Esophagus squamous epithelium (tissue), 5 donors: ENCODE data around the gene IARS2. TPM values are rescaled to one million over a fixed set of nuclear protein-coding genes. Genes with fewer than 3 reads are reported as not detected.
"Not testable (repeated sequence)": the region's sequence is repeated elsewhere in the genome, so short reads cannot be mapped to it uniquely, and the experiment has no call there.

Source experiments
- DNase-seq: peaks from one replicate; lab custom pipeline; 2025; lab: John Stamatoyannopoulos, UW
- H3K27ac ChIP-seq, 4 donors: fragments of 200-600 bp; sonication (generic); one replicate each; pipeline ENCODE4 v1.5.1; 2016 to 2019; ENCODE audit warnings: mild to moderate bottlenecking in 1 of 4
- H3K27me3 ChIP-seq, 4 donors: fragments of 200-600 bp; sonication (generic); 1 replicate in 3 of 4; 2 replicates in 1 of 4; pipeline versions ENCODE4 v1.5.1 to v1.6.0; 2017 to 2021; ENCODE audit warnings: antibody characterized with exemption in 1 of 4
- H3K36me3 ChIP-seq, 3 donors: fragments of 200-600 bp; sonication (generic); one replicate each; pipeline ENCODE4 v1.5.1; 2016 to 2019
- H3K4me1 ChIP-seq, 3 donors: fragments of 200-600 bp; sonication (generic); one replicate each; pipeline ENCODE4 v1.5.1; 2017 to 2019
- H3K4me3 ChIP-seq, 4 donors: fragments of 200-600 bp; sonication (generic); 1 replicate in 3 of 4; 2 replicates in 1 of 4; pipeline ENCODE4 v1.5.1; 2016 to 2019; ENCODE audit warnings: mild to moderate bottlenecking in 2 of 4, moderate library complexity in 1 of 4
- H3K9me3 ChIP-seq, 3 donors: fragments of 200-600 bp; sonication (generic); one replicate each; pipeline ENCODE4 v1.5.1; 2016 to 2019
- CTCF ChIP-seq, 6 experiments: fragments of 450-650 bp in 4 of 6; fragments of 200-600 bp in 2 of 6; sonication (generic) in 2 of 6; IDR thresholded peaks; one replicate each; pipeline ENCODE4 v1.5.1; 2016 to 2019; ENCODE audit warnings: antibody characterized with exemption in 6 of 6, mild to moderate bottlenecking in 4 of 6, moderate library complexity in 4 of 6
- POLR2A ChIP-seq, 4 donors: fragments of 450-650 bp; IDR thresholded peaks; one replicate each; pipeline ENCODE4 v1.6.1; 2017; ENCODE audit warnings: antibody characterized with exemption in 4 of 4, mild to moderate bottlenecking in 4 of 4, moderate library complexity in 3 of 4
- WGBS, 2 donors: methylation state at CpG; one replicate each; pipeline ENCODE4 v1.1.5; 2018; 5-methylcytosine and 5-hydroxymethylcytosine counted together
- intact Hi-C: fragments of 100-400 bp; cut with DNase I; formaldehyde crosslinking; loops from one replicate; pipeline ENCODE4 v1.15.0; 2022
- total RNA-seq, 4 donors: library from RNA; depleted of rRNA; stranded (reverse); fragments of >200 nt; gene quantifications; one replicate each; pipeline ENCODE4 v1.1.0, GENCODE V29; 2016
- donor health status: DM: yes; HTN: yes; CAD: no.

IARS2 gene
- total RNA-seq, 4 donors from 2014 or later: 43.6 to 85.1 (median 61.7) TPM

DNA sequence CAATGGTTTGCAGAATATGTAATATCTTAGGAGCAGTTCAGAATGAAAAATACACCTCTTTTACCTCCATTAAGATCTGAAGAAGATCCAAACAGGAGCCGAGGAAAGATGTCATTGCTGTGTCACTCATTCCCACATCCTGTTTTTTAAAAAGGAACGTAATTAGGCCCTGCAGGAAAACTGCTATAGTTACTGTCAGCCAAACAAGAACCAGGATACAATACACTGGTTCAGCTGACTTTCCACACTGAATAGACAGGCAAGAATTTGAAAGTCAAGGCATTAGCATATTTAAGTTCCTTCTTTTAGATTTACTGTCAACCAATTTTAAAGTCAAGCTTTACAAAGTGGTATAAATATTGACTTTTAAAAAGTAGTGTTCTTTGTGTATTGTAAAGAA is 63.8 kb downstream of the IARS2 start:
- WGBS, 2 donors: 56 to 63% methylated on average over 2 of the region's 2 CpGs
- intact Hi-C loops: no loop called here
- Histone ChIP-seq H3K27me3 (no peaks in the 10 kb centered on the region), H3K4me3 (no peak overlapping the region), H3K4me1 (no peaks in the 10 kb centered on the region), H3K27ac (no peak overlapping the region), H3K36me3 (peaks cover 0 to 91% (median 12%) of the 10 kb centered on the region in 3 donors), H3K9me3 (no peaks in the 10 kb centered on the region)
- DNase-seq: no peak
- TF ChIP-seq CTCF (IDR thresholded peaks at IDR 0.05): no peak
- no peak for TF ChIP-seq POLR2A (IDR thresholded peaks at IDR 0.05)

DNA sequence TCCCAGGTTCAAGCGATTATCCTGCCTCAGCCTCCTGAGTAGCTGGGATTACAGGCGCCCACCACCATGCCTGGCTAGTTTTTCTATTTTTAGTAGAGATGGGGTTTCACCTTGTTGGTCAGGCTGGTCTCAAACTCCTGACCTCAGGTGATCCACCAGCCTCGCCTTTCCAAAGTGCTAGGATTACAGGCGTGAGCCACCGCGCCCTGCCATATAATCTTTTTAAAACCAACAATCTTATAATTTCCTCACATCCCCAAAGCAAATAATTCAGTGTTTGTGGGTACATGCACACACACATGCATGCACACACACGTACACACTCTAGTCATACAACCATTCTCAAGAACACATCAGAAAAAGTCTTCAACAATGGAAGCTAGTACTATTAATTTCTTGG is 64.6 kb downstream of the IARS2 start:
- 89 to 98% methylated on average over 7 of the region's 7 CpGs for WGBS, 2 donors
- H3K36me3 ChIP-seq: peaks cover 0 to 83% (median 12%) of the 10 kb centered on the region in 3 donors
- H3K4me3 ChIP-seq, H3K4me1 ChIP-seq, H3K27ac ChIP-seq, intact Hi-C loops, DNase-seq, H3K9me3 ChIP-seq, H3K27me3 ChIP-seq: not testable (repeated sequence)

- H3K27me3 ChIP-seq: no peaks in the 10 kb centered on the region
- H3K9me3 ChIP-seq: no peaks in the 10 kb centered on the region
- no peaks in the 10 kb centered on the region for H3K4me1 ChIP-seq
- H3K36me3 ChIP-seq: peaks cover 0 to 81% (median 12%) of the 10 kb centered on the region in 3 donors
- H3K4me3 ChIP-seq: no peak overlapping the region
- intact Hi-C loops: no loop called here
- no peak for DNase-seq
- 92 to 97% methylated on average over 3 of the region's 3 CpGs for WGBS, 2 donors
- TF ChIP-seq CTCF (IDR thresholded peaks at IDR 0.05): no peak
- no peak for TF ChIP-seq POLR2A (IDR thresholded peaks at IDR 0.05)
- no peak overlapping the region for H3K27ac ChIP-seq
Observed at GRCh38 chr1:220159041-220159440, 65.1 kb downstream of the IARS2 start.

DNA sequence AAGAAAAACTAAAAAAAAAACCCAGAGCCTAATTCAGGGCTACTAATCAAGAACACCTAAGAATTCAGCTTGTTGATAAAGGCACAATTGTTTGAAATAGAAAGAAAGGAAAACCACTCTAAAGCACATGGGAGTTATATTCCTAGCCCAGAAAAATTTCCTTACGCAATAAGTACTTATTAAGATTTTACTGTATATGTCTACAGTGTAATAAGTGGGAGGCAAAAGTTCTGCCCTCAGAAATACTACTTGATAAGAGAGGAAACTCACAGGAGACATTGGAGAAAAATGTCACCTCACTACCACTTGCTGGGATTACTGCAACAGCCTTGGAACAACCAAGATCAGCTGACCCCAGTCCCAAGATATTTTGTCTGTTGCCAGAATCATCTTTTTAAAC is 66.1 kb downstream of the IARS2 start:
- peaks cover 0 to 81% (median 16%) of the 10 kb centered on the region in 3 donors for H3K36me3 ChIP-seq
- intact Hi-C loops: no loop called here
- no peaks in the 10 kb centered on the region for H3K4me1 ChIP-seq
- no peak overlapping the region for H3K27ac ChIP-seq
- TF ChIP-seq CTCF (IDR thresholded peaks at IDR 0.05) (no peak), POLR2A (IDR thresholded peaks at IDR 0.05) (no peak)
- 86 to 94% methylated on average over 1 of the region's 1 CpG for WGBS, 2 donors
- no peaks in the 10 kb centered on the region for H3K9me3 ChIP-seq
- H3K27me3 ChIP-seq: no peaks in the 10 kb centered on the region
- H3K4me3 ChIP-seq: no peak overlapping the region
- no peak for DNase-seq

DNA sequence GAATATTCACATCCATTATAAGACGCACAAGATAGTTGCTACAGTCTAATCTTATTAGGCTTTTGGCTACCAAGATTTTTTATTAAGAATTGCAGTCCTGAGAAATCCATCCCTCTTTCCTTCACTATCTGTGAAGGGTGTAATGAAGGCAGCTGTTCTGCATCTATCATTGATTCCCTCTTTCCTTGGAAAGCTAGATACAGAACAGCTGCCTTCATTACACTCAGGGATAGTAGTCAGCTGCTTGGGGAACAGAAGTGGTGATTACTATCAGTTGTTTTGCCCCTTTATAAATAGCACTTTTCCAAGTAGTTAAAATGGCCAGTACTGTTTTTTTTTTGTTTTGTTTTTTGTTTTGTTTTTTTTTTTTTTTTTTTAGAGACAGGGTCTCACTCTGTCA is 70.2 kb downstream of the IARS2 start:
- Histone ChIP-seq H3K9me3 (no peaks in the 10 kb centered on the region), H3K4me1 (no peaks in the 10 kb centered on the region), H3K27me3 (no peaks in the 10 kb centered on the region), H3K36me3 (peaks cover 4 to 81% (median 8%) of the 10 kb centered on the region in 3 donors), H3K27ac (no peak overlapping the region), H3K4me3 (no peak overlapping the region)
- DNase-seq: no peak
- 81 to 100% methylated on average over 1 of the region's 1 CpG for WGBS, 2 donors
- TF ChIP-seq CTCF (IDR thresholded peaks at IDR 0.05) (no peak), POLR2A (IDR thresholded peaks at IDR 0.05) (no peak)
- intact Hi-C loops: no loop called here

- no peak for DNase-seq
- Histone ChIP-seq H3K27ac (no peak overlapping the region), H3K36me3 (peaks cover 4 to 82% (median 8%) of the 10 kb centered on the region in 3 donors), H3K4me3 (no peak overlapping the region), H3K27me3 (no peaks in the 10 kb centered on the region), H3K4me1 (no peaks in the 10 kb centered on the region), H3K9me3 (no peaks in the 10 kb centered on the region)
- 61 to 70% methylated on average over 2 of the region's 2 CpGs for WGBS, 2 donors
- TF ChIP-seq POLR2A (IDR thresholded peaks at IDR 0.05) (no peak), CTCF (IDR thresholded peaks at IDR 0.05) (no peak)
- intact Hi-C loops: no loop called here
Observed at GRCh38 chr1:220164517-220164916, 70.6 kb downstream of the IARS2 start.
